HFF-Myc (cell line): ENCODE data around the gene CAMK4.

Experiments used
- DNase-seq: peaks from one replicate; pipeline ENCODE4 v3.0.0-alpha.2; 2011; ENCODE audit warnings: low read depth; ENCODE audit errors: extremely low read depth
- H3K4me3 ChIP-seq: replicated peaks from 2 replicates; pipeline ENCODE4 v1.5.1; 2011; ENCODE audit warnings: low read depth, mild to moderate bottlenecking, control low read depth, low read length
- TF ChIP-seq, protein P1 (sequence below): IDR thresholded peaks from 2 replicates; pipeline ENCODE4 v1.5.1; 2012; ENCODE audit warnings: mild to moderate bottlenecking, low read depth, low read length, control low read depth; ENCODE audit errors: missing control alignments

CAMK4 gene

DNA sequence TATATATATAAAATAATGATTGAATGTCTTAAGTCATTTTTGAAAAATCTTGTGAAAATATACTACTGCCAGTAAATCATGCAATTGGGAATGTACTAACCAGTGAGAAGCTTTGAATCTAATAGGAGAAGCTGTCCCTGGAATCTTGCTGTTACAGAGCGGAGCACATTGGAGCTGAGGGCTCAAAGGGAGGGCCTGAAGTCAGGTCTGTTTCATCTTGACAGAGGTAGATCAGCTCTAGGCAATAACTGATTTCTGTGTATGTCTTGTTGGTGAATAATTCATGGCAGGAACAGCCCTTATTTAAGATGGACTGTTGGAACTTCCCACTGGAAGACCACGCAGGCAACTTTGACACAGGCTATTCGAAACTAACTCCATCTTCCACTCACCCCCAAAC lies 17.5 kb downstream of the CAMK4 start:
- TF ChIP-seq, protein P1, sequence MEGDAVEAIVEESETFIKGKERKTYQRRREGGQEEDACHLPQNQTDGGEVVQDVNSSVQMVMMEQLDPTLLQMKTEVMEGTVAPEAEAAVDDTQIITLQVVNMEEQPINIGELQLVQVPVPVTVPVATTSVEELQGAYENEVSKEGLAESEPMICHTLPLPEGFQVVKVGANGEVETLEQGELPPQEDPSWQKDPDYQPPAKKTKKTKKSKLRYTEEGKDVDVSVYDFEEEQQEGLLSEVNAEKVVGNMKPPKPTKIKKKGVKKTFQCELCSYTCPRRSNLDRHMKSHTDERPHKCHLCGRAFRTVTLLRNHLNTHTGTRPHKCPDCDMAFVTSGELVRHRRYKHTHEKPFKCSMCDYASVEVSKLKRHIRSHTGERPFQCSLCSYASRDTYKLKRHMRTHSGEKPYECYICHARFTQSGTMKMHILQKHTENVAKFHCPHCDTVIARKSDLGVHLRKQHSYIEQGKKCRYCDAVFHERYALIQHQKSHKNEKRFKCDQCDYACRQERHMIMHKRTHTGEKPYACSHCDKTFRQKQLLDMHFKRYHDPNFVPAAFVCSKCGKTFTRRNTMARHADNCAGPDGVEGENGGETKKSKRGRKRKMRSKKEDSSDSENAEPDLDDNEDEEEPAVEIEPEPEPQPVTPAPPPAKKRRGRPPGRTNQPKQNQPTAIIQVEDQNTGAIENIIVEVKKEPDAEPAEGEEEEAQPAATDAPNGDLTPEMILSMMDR: no peak
- no peak overlapping the region for H3K4me3 ChIP-seq
- DNase-seq: no peak

GRCh38 chr5:111242606-111243005 lies 18.4 kb downstream of the CAMK4 start:
- no peak for DNase-seq
- no peak overlapping the region for H3K4me3 ChIP-seq
- TF ChIP-seq, protein P1: no peak

GRCh38 chr5:111243318-111243717 lies 19.1 kb downstream of the CAMK4 start:
- DNase-seq: no peak
- H3K4me3 ChIP-seq: no peak overlapping the region
- TF ChIP-seq, protein P1: no peak

DNA sequence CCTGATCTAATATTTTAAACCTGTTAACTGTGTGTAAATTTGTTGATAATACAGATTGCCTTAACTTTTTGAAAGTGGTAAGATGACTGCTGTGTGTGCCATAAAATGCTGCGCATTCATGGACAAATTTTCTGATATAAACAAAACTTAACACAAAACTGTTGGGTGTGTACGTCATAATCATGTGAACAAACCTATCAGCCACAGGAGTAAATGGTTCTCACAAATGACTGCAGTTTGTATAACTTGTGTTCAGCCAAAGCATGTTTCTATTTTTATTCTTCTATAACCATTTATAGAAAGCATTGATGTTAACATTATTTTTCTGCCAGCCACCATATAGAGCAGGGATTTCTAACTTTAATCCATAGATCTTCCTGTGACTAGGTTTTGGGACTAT lies 21.5 kb downstream of the CAMK4 start:
- no peak for DNase-seq
- no peak overlapping the region for H3K4me3 ChIP-seq
- TF ChIP-seq, protein P1: no peak

DNA sequence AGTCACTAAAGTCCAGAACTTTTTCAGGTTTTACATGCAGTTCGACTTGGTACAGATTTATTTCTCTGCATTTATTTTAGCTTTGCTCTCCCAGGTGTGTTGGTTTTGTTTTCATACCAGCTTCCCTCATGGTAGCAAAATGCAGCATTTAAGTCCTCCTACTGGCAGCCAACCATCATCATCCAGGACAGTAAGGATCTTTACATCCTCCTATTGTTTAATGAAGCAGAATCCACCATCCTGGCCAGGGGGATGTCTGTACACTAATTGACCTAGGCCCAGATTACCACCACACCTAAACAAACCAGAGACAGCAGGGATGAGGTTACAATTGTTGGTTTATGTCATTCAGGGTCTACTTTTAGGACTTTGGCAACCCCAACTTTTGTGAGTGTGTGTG lies 22.3 kb downstream of the CAMK4 start:
- no peak overlapping the region for H3K4me3 ChIP-seq
- no peak for DNase-seq
- TF ChIP-seq, protein P1: no peak

DNA sequence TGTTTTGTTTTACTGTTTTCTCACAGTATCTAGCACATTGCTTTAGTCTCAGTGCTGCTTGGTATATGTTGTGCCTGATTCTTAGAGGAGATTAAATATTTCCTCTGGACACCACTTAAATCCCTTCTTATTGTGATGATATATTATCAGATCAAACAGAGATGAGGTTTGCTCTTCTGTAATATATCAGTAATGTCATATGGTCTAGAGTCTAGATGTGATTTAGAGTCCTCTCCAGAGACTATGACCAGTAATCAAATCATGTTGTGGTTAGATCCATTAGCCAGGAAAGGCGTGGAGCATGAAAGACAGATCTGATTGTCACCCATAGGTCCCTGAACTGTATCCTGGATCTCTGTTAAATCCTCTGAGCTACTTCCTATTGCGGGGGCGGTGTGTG lies 24.4 kb downstream of the CAMK4 start:
- no peak overlapping the region for H3K4me3 ChIP-seq
- no peak for DNase-seq
- TF ChIP-seq, protein P1: no peak

DNA sequence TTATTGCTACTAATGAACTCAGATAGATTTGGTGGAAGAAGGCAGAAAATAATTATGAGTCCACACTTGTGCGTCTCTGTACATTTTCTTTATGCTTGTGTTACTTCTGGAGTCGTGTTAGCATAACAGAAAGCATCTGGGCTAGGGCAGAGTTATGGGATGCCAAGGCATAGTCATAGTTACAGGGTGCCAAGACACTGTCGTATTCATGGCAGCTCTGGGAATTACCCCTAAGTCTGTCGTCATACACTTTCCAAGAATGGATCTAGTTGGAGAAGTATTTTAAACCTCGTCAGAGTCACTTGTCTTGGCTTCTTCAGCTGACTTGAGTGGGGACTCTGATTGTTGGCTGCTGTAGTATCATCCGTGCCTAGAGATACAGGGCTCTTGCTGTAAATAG lies 27.7 kb downstream of the CAMK4 start:
- TF ChIP-seq, protein P1: no peak
- no peak overlapping the region for H3K4me3 ChIP-seq
- no peak for DNase-seq
